Endothelial cell of umbilical vein (primary cell): ENCODE data around the gene PGLYRP4. TPM values are rescaled to one million over a fixed set of nuclear protein-coding genes. Genes with fewer than 3 reads are reported as not detected.

Source experiments
- BruUV-seq: library from RNA; stranded (reverse); fragments of 400-500 nt; replicated peaks from 2 replicates; lab custom pipeline; 2021; lab: Mats Ljungman, UMichigan
- CTCF ChIA-PET: fragments of 300-600, 350-600 bp; sonication (Branson Sonifier 250); formaldehyde crosslinking; loops from one replicate; lab custom pipeline; 2021; ENCODE audit warnings: antibody characterized with exemption, inconsistent platforms; lab: Charles Lee
- POLR2A ChIA-PET: fragments of 300-600, 350-600 bp; sonication (Branson Sonifier 250); formaldehyde crosslinking; loops from one replicate; lab custom pipeline; 2021; ENCODE audit warnings: antibody characterized with exemption, inconsistent platforms; lab: Charles Lee
- DNase-seq: peaks from one replicate; pipeline ENCODE4 v3.0.0-alpha.2; 2011; ENCODE audit warnings: low read depth, low spot score
- FAIRE-seq: peaks from 2 replicates; lab custom pipeline; 2011; peaks lifted over from hg19 to GRCh38; lab: Jason Lieb, UNC
- H2AFZ ChIP-seq: 2 replicates; pipeline ENCODE4 v1.6.0; 2012; ENCODE audit warnings: low read depth, low read length, control low read depth, inconsistent platforms
- H3K27ac ChIP-seq: 2 replicates; pipeline ENCODE4 v1.5.1; 2011; ENCODE audit warnings: low read depth, mild to moderate bottlenecking, control low read depth, low read length, moderate library complexity; ENCODE audit not compliant: insufficient read depth
- H3K27me3 ChIP-seq, 2 experiments: 2 replicates each; pipeline versions ENCODE4 v1.6.0 to v1.6.1; 2011; ENCODE audit warnings: low read length in 2 of 2, mixed read lengths in 1 of 2; ENCODE audit not compliant: control insufficient read depth in 2 of 2, insufficient read depth in 2 of 2
- H3K36me3 ChIP-seq, 2 experiments: 2 replicates in 1 of 2; 3 replicates in 1 of 2; pipeline ENCODE4 v1.5.1; 2011; ENCODE audit warnings: low read length in 2 of 2, mild to moderate bottlenecking in 1 of 2, moderate library complexity in 1 of 2; ENCODE audit not compliant: control insufficient read depth in 2 of 2, insufficient read depth in 2 of 2; ENCODE audit errors: extremely low read depth in 1 of 2
- H3K4me1 ChIP-seq: 3 replicates; pipeline ENCODE4 v1.5.1; 2011; ENCODE audit warnings: mild to moderate bottlenecking, low read length; ENCODE audit not compliant: control insufficient read depth, insufficient read depth; ENCODE audit errors: extremely low read depth
- H3K4me2 ChIP-seq: 2 replicates; pipeline ENCODE4 v1.6.1; 2011; ENCODE audit warnings: low read length, control low read depth, mixed read lengths; ENCODE audit not compliant: insufficient read depth
- H3K4me3 ChIP-seq, 3 experiments: fragments of 200-600 bp in 1 of 3; sonication (generic), shearing (Covaris generic) in 1 of 3; replicated peaks in 1 of 3; 2 replicates each; pipeline ENCODE4 v1.5.1; 2011 to 2016; ENCODE audit warnings: control low read depth in 3 of 3, low read length in 3 of 3, mild to moderate bottlenecking in 2 of 3, inconsistent platforms in 1 of 3, low read depth in 1 of 3, moderate library complexity in 1 of 3; ENCODE audit not compliant: insufficient read depth in 1 of 3
- H3K79me2 ChIP-seq: 2 replicates; pipeline ENCODE4 v1.6.0; 2012; ENCODE audit warnings: low read length, inconsistent platforms; ENCODE audit not compliant: control insufficient read depth, insufficient read depth
- H3K9ac ChIP-seq: replicated peaks from 2 replicates; pipeline ENCODE3; 2011; ENCODE audit warnings: low read length, control low read depth; ENCODE audit not compliant: insufficient read depth; ENCODE audit errors: extremely low read depth
- H3K9me1 ChIP-seq: replicated peaks from 3 replicates; pipeline ENCODE4 v1.6.0; 2011; ENCODE audit warnings: mild to moderate bottlenecking, low read length; ENCODE audit not compliant: control insufficient read depth, insufficient read depth; ENCODE audit errors: extremely low read depth
- H3K9me3 ChIP-seq: replicated peaks from 2 replicates; pipeline ENCODE4 v1.5.1; 2012; ENCODE audit warnings: low read length, inconsistent platforms; ENCODE audit not compliant: control insufficient read depth, insufficient read depth
- H4K20me1 ChIP-seq: replicated peaks from 2 replicates; pipeline ENCODE3; 2011; ENCODE audit warnings: mild to moderate bottlenecking, low read length; ENCODE audit not compliant: control insufficient read depth, insufficient read depth; ENCODE audit errors: extremely low read depth
- EZH2 ChIP-seq: IDR thresholded peaks from 2 replicates; pipeline ENCODE4 v1.6.1; 2012; ENCODE audit warnings: borderline replicate concordance, low read depth, mild to moderate bottlenecking, moderate library complexity, low read length, inconsistent platforms; ENCODE audit not compliant: severe bottlenecking
- JUN ChIP-seq: IDR thresholded peaks from 2 replicates; pipeline ENCODE4 v1.6.1; 2011; ENCODE audit warnings: borderline replicate concordance, low read depth; ENCODE audit not compliant: insufficient read length, insufficient read depth
- MAX ChIP-seq: IDR thresholded peaks from 2 replicates; pipeline ENCODE4 v1.6.1; 2011; ENCODE audit not compliant: insufficient read depth, insufficient read length
- MYC ChIP-seq: IDR thresholded peaks from one replicate; pipeline ENCODE4 v1.6.1; 2011; ENCODE audit warnings: mild to moderate bottlenecking, low read depth, low read length
- POLR2A ChIP-seq: IDR thresholded peaks from 2 replicates; pipeline ENCODE4 v1.6.1; 2012; ENCODE audit warnings: low read depth, mild to moderate bottlenecking, control low read depth, low read length
- dilution Hi-C: fragments of 300-500 bp; cut with MboI; formaldehyde crosslinking; loops from one replicate; pipeline ENCODE4 v1.15.0; 2019; ENCODE audit warnings: low sequenced_read_pairs; ENCODE audit not compliant: extremely low pct_ligation_motif_present
- intact Hi-C: fragments of 100-400 bp; cut with micrococcal nuclease; formaldehyde crosslinking; loops from one replicate; pipeline ENCODE4 v1.10.0; 2022
- polyA plus RNA-seq, 4 experiments: library from polyadenylated mRNA; depleted of rRNA in 3 of 4; stranded (reverse) in 3 of 4; unstranded in 1 of 4; fragments of >200 nt; gene quantifications; 2 replicates each; pipeline versions ENCODE4 v1.2.1 to v1.2.3, GENCODE V29; 2011 to 2012; ENCODE audit warnings: missing spikeins in 1 of 4
- total RNA-seq: library from RNA; stranded (reverse); gene quantifications from 2 replicates; pipeline ENCODE4 v1.2.3, GENCODE V29; 2021

PGLYRP4 gene
- total and polyA plus RNA-seq, 2 donors (not counting 3 experiments of a cell fraction or from before 2014, with no cell fraction given), result not detected

GRCh38 chr1:153309441-153309840 is 39.2 kb downstream of the PGLYRP4 start:
- no TSS peak for BruUV-seq
- dilution Hi-C loops, result no loop called here

GRCh38 chr1:153308540-153308939 is 40.1 kb downstream of the PGLYRP4 start:
- intact Hi-C loops, result no loop called here
- Histone ChIP-seq H4K20me1 (no peaks in the 10 kb centered on the region), H3K79me2 (no peaks in the 10 kb centered on the region), H3K9ac (no peak overlapping the region), H3K27me3 (no peaks in the 10 kb centered on the region), H3K27ac (no peak overlapping the region), H2AFZ (no peak overlapping the region), H3K36me3 (no peaks in the 10 kb centered on the region), H3K4me2 (no peak overlapping the region), H3K4me1 (no peaks in the 10 kb centered on the region), H3K9me3 (no peaks in the 10 kb centered on the region), H3K9me1 (no peaks in the 10 kb centered on the region), H3K4me3 (no peak overlapping the region)
- no TSS peak for BruUV-seq
- ChIA-PET POLR2A (no interaction called here), CTCF (no interaction called here)
- DNase-seq, result no peak
- TF ChIP-seq POLR2A, result no peak
- TF ChIP-seq EZH2, result no peak
- TF ChIP-seq MYC, result no peak
- TF ChIP-seq MAX, result no peak
- no peak for TF ChIP-seq JUN
- dilution Hi-C loops, result no loop called here
- no peak for FAIRE-seq

More at GRCh38 chr1:153309441-153309840, 39.2 kb downstream of the PGLYRP4 start:
- Histone ChIP-seq H3K79me2 (no peaks in the 10 kb centered on the region), H2AFZ (no peak overlapping the region), H4K20me1 (no peaks in the 10 kb centered on the region), H3K4me2 (no peak overlapping the region), H3K4me1 (no peaks in the 10 kb centered on the region), H3K36me3 (no peaks in the 10 kb centered on the region), H3K9ac (no peak overlapping the region), H3K27ac (no peak overlapping the region), H3K9me1 (no peaks in the 10 kb centered on the region), H3K4me3 (no peak overlapping the region), H3K27me3 (no peaks in the 10 kb centered on the region), H3K9me3 (no peaks in the 10 kb centered on the region)
- DNase-seq (no peak), FAIRE-seq (no peak)
- no peak for TF ChIP-seq JUN
- TF ChIP-seq EZH2, result no peak
- TF ChIP-seq POLR2A, result no peak
- intact Hi-C loops, result no loop called here
- ChIA-PET POLR2A (no interaction called here), CTCF (no interaction called here)
